Lower leg skin (tissue), 3 donors: Measurements from ENCODE around the gene STARD13.

Experiments used
- CTCF ChIP-seq, 3 donors: fragments of 450-650 bp; IDR thresholded peaks; one replicate each; pipeline ENCODE4 v1.5.1; 2016; ENCODE audit warnings: antibody characterized with exemption in 3 of 3, mild to moderate bottlenecking in 3 of 3, moderate library complexity in 2 of 3
- POLR2A ChIP-seq, 2 donors: fragments of 450-650 bp; IDR thresholded peaks; one replicate each; pipeline ENCODE4 v1.6.1; 2016 to 2017; ENCODE audit warnings: antibody characterized with exemption in 2 of 2, mild to moderate bottlenecking in 1 of 2, moderate library complexity in 1 of 2

GRCh38 chr13:33072282-33072681, 213.3 kb downstream of the STARD13 start:
- TF ChIP-seq CTCF (IDR thresholded peaks at IDR 0.05) = no peak
- TF ChIP-seq POLR2A (IDR thresholded peaks at IDR 0.05) = no peak
